ENCODE measurements around the gene CC2D1B.
"Not testable (repeated sequence)": the region's sequence is repeated elsewhere in the genome, so short reads cannot be mapped to it uniquely, and the experiment has no call there.

The CC2D1B gene, protein sequence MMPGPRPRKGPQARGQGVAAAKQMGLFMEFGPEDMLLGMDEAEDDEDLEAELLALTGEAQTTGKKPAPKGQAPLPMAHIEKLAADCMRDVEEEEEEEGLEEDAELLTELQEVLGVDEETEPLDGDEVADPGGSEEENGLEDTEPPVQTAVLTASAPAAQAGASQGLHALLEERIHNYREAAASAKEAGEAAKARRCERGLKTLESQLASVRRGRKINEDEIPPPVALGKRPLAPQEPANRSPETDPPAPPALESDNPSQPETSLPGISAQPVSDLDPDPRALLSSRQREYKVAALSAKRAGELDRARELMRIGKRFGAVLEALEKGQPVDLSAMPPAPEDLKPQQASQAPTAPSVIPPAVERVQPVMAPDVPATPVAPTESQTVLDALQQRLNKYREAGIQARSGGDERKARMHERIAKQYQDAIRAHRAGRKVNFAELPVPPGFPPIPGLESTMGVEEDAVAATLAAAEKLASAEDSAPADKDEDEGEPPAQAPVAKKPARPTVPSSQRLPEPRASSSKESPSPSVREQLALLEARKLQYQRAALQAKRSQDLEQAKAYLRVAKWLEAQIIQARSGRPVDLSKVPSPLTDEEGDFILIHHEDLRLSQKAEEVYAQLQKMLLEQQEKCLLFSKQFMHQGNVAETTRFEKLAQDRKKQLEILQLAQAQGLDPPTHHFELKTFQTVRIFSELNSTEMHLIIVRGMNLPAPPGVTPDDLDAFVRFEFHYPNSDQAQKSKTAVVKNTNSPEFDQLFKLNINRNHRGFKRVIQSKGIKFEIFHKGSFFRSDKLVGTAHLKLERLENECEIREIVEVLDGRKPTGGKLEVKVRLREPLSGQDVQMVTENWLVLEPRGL

DNA sequence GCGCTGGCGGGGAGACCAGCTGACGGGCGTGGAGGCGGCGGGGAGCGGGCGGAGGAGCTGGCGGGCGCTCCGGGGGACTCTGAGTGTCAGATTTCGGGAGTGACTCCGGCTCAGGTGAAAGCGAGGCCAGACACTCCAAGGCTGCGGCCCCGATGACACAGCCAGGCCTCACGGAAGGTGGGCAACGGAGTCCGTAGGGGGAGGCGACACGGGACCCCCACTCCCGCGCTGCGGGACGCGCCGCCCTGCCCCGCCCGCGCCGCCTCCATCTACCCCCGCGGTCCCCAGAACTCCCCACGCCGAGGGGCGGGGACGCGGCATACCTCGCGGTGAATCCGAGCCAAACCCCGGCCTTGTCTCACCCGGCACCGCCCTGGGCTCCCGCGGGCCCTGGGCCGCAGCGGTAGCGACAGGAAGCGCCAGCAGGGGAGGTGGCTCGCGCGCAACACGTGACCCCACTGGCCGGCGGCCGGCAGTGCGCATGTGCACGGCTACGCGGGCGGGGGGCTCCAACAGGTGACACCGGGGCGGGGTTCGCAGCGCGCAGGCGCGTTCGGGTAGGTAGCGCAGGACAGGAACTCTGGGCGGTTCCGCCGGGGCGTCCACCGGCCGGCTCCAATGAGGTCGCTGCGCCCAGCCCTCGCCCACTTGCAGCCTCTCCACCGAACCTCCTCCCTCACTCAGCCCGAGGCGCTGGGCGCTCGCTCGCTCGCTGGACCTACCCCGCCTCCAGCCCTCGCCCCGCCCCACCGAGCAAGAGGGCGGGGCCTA, at the start of gene CC2D1B:
Gene CC2D1B (minus strand): TSS at position 460 of the 771 bp plus-strand sequence. CDS start 1,585 bp downstream, outside the sequence.
- DNase-seq, result peak; percentile 99

DNA sequence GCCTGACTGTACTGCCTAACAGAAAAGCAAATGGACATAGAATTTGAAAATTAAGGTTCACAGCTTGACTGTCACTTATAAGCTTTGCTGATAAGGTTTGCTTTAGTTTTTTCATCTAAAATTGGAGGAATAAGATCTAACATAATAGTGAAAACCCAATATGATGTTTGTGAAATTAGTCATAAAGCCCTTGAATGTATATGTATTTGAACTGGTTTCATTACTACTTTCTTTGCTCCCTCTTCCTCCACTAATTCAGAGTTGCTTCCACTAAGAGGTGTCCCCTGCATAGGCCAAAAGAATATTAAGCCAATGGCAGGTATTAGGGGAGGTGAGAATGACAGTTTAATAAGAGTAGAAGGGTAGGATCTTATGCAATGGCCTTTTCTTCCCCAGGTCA, 48.9 kb upstream of the CC2D1B start:
- DNase-seq, result no peak

DNA sequence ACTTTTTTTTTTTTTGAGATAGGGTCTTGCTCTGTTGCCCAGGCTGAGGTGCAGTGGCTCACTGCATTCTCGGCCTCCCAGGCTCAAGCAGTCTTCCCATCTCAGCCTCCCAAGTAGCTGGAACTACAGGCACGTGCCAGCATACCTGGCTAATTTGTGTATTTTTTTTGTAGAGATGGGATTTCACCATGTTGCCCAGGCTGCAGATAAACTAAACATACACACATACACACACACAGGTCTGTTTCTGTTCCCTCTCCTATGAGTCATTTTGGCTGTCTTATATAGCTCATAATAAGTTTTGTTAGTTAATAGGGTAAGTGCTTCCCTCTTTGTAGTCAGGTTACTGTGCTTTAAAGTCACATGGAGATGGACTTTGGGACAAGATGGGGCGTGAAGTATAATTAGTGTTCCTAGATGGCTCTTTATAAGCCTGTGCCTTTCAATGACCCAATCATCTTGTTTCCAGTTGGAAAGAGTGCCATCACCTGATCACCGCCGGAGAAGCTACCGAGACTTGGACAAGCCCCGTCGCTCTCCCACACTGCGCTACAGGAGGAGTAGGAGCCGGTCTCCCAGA, 47.5 kb upstream of the CC2D1B start:
- DNase-seq, result no peak

DNA sequence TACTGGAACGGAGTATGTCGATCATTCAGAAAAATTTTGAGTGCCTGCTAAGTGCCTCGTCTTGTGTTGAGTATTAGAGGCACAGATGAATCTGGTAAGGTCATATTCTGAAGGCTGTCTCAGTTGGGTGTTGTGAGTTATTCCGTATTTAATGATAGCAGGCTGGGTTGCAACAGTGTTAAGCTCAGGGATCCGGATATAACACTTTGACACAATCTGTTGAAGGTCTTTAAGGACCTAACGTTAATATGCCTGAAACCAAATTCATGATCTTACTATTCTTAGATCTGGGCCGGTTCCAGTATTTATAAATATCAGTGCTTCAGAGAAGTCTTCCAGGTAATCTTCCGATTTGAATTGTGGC, 39.0 kb upstream of the CC2D1B start:
- no peak for DNase-seq

DNA sequence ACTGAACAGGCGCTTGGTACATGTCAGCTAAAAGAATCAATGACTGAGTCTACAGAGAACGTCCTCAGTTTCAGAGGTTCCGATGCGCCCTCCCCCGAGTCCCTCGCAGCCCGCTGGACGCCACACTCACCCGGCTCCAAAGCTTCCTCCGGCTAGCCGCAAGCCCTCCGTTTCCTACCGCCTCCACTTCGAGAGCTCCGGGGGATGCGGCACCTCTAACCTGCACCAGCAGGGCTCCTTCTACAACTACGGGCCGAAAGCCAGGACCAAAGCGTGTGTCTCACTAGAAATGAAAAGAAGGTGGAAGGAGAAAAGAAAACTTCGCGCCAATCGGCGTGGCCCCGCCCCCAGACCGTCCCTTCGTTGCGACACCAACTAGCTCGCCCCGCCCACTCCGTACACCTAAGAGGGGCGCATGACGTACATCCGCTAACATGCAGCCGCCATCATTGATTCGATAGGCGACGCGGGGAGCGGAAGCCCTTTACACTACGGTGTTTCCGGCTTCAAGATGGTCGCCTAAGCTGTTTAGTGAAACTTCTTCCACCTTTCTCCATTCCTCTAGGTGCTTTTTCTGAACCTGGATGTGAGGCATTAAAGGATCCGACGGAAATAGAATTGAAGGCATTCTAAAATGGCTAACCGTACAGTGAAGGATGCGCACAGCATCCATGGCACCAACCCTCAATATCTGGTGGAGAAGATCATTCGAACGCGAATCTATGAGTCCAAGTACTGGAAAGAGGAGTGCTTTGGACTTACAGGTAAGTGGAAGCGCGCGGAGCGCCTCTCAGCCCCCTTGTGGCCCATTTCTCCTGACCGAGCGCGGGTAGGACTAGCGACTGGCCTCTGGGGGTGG, 38.3 kb upstream of the CC2D1B start, which contains the start of the genes ORC1 and PRPF38A:
Gene ORC1 (minus strand): TSS at position 308 of the 859 bp plus-strand sequence. CDS start 2,200 bp downstream, outside the sequence.
Gene PRPF38A (plus strand): TSS at position 487 of the 859 bp plus-strand sequence. CDS start 148 bp downstream, at position 635.
- DNase-seq, result peak; percentile 99

DNA sequence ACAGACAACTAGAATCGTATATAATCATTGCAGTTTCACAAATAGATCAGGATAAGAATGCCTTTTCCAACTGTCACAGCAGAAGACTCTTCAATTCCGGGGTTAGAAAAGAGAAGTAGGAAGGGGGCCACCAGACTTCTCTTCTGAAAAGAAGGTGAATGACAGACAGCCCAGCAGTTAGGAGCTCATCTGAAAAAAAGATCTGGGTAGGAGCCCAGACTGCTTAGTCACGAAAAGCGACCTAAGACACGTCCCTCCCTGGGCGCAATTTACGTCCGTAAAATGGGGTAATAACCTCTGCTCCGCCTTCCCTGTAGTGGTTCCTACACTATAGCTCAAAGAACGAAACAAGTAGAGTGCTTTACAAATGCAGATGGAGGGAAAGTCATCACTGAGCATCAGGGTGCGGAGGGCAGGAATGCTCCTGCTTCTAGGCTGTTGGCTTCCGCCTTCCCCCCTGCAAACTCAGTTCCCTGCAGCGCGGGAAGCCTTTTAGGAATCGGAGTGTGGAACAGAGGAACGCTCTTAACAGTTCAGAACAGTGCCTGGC, 37.6 kb upstream of the CC2D1B start:
- DNase-seq, result peak; percentile 61

DNA sequence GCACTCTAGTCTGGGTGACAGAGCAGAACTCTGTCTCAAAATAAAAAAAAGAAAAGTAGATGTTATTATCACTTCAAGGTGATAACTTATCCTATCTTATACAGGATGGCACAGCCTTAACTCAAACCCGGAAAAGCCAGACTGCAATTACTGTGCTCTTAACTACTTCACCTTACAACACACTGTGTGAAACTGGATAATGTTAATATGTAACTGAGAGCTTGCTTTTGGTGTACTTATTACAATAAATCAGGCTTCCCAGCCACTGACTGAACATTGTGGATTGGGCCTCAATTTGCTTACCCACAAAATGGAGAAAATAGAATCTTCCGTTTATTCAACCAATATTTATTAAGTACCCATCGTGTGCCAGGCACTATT, 36.8 kb upstream of the CC2D1B start:
- no peak for DNase-seq

DNA sequence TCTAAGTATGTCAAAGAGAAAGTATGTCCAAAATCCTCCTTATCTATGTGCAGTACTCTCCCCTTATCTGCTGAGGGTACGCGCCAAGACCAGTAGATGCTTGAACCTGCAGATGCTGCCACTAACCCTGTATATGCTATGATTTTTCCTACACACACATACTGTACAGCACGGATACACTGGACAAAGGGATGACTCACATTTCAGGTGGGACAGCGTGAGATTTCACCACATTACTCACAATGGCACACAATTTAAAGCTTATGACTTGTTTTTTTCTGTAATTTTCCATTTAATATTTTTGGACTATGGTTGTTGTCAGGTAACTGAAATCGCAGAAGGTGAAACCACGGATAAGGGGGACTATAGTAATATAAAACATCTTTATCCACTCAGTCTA, 34.1 kb upstream of the CC2D1B start:
- no peak for DNase-seq

DNA sequence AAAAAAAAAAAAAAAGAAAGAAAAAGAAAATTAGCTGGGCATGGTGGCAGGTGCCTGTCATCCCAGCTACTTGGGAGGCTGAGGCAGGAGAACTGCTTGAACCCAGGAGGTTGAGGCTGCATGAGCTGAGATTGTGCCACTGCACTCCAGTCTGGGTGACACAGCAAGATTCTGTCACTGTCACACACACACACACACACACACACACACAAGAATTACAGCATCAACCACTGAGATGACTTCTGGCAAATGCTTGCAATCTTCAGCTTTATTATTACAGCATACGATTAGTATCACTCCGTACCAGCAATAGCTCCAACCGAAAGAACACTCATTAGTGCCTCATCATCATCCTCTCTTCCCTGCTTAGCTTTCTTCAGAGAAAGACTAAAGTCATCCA, 33.6 kb upstream of the CC2D1B start:
- DNase-seq, result no peak

DNA sequence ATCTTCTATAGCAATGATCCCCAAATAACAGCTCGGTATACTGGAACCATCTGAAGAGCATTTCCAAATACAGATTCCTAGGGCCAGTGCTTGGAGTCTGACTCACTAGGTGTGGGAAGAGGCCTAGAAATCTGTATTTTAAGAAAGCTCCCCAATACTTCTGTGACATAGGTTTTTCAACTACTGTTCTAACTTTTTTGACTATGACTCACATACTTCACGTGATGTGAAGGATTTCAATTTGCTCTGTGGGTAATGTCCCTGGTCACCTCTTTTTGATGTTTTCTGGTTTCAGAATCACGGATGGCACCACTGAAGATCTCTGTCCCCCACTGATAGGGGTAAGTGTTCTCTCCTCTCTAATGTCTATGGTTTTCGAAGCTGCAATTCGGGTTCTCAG, 27.2 kb upstream of the CC2D1B start:
- no peak for DNase-seq

DNA sequence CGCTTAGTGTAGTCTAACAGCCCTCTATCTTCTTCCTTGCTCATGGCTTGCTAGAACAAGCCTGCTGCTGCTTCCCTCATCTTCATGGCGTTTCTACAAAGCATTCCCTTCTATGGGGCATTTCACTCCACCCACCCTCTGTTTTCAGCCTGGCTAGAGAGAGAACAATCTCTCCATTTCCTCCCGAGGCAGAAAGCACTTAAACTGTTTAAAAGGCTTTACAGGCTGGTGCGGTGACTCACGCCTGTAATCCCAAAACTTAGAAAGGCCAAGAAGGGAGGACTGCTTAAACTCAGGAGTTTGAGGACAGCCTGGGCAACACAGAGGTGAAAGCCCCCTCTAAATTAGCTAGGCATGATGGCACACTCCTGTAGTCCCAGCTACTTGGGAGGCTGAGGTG, 20.5 kb upstream of the CC2D1B start:
- no peak for DNase-seq

DNA sequence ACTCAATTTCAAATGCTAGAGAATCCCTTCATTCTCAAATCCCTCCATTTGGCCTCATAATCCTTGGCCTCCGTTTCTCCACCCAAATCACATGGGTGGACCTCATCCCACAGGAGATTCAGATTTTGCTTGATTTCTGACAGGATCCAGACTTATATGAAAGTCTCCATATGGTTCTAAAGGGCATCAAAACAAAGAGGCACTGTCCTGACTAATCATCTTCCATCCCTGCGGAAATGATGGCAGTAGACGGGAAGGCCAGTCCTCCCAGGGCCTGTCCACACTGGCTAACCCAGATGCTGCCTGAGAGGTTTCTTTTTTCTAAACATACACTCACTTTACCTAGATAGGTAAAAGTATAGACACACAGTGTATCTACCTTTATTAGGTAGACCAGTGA, 19.4 kb upstream of the CC2D1B start:
- no peak for DNase-seq

DNA sequence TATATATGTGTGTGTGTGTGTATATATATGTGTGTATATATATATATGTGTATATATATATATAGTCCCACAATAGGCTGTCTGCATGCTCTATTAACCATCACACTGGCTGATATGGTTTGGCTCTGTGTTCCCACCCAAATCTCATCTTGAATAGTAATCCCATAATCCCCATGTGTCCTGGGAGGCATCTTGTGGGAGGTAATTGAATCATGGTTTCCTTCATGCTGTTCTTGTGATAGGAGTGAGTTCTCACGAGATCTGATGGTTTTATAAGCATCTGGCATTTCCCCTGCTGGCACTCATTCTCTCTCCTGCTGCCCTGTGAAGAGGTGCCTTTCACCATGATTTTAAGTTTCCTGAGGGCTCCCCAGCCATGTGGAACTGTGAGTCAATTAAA, 3.8 kb upstream of the CC2D1B start:
- DNase-seq, result not testable (repeated sequence)

DNA sequence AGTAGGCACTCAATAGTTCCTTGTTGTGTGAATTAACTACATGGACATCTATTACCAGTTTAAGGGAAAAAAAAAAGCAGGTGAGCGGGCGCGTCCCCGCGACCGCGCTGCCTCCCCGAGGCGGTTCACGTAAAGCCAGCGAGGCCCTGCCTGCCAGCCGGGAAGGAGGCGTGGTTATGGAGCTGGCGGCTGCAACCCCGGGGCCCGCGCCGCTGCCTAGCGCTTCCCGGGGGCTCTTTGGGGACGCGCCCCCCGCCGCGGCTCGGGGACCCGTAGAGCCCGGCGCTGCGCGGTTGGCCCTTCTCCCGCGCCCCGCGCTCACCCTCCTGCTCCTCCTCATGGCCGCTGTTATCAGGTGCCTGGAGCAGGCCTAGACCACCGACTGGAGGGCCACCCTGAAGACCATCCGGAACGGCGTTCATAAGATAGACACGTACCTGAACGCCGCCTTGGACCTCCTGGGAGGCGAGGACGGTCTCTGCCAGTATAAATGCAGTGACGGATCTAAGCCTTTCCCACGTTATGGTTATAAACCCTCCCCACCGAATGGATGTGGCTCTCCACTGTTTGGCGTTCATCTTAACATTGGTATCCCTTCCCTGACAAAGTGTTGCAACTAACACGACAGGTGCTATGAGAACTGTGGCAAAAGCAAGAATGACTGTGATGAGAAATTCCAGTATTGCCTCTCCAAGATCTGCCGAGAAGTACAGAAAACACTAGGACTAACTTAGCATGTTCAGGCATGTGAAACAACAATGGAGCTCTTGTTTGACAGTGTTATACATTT, 2.6 kb upstream of the CC2D1B start:
- DNase-seq, result peak; percentile 69

DNA sequence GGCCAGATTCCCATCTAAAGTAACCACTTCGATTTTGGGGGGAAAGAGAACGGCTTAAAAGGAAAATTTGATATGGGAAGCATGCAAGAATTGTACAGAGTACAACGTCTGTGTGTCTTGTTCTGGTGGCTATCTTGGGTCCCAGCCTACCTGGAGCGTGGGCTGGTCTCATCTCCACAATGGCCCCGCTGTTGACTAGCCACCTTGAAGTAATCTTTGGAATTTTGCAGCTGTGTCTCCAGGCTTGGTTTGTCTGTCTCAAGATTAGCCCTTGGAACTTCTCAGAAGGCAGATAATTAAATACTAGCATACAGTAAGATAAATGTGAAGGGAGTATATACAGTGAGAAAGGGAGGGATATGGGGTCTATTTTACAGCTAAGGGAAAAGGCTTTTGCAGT, 1.3 kb upstream of the CC2D1B start:
- DNase-seq, result no peak

DNA sequence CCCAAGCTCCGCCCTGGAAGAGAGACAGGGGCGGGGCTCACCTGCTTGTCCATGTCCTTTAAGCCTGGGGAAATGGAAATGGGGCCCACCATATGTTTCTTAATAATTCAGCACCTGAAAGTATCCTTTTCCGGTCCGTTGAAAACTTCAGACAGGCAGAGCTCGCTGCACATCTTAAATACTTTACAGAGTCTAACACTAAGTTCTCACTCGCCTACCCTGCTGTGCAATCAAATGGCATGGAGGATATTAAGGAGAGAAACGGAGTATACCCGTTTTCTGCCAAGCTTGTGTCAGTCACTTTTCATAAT, 467 bp upstream of the CC2D1B start:
- DNase-seq, result no peak

DNA sequence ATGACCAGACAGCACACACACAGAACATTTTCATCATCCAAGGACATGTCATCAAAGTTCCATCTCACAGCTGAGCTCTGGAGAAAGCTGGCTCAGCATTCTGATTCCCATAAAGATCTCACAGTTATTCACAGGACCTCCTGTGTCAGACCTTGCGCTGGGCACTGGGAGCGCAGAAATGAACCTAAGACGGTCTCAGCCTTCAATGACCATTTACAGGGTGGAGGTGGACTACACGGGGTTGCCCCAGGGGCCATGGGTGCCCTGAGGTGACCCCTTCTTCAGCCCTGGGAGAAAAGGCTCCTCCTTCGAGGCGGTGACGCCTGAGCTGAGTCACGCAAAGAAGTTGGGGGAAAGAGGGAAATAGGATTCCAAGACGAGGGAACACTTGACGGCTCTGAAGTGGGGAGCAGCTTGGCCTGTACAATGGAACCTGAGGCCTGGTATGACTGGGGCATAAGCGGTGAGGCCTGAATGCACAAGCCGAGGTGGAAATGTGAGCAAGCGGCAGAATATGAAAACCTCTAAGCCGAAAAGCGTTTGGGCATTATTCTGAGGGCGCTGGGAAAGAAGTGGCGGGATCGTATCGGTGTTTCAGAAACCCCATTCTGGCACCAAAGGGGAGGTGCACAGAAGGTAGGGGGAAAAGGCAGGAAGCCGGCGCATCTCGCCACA, 797 bp downstream of the CC2D1B start:
- peak; percentile 47 for DNase-seq

DNA sequence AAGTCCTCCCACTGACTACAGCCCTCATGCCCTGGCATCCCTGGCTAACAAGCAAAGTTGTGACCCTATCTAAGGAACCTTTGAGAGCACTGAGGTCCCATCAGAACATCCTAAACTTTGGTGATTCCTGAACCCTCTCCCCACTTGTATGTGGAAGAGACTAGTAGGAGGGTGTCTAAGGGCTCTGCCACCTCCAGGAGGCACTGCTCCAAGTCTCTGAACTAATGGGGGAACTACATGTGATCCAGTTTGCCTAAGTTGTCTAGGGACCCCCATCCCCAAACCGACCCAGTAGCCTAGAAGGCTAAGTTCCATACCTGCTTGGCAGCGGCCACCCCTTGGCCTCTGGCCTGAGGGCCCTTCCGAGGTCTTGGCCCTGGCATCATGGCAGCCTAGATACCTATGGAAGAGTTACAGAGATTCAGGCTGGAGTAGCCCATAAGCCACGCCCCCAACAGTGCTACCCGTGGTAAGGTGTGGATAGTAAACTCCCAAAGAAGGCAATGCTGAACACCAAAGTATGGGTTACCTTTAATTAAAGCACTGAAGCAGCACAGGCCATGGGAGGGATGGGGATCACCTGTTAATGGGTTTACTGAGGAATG, 1.7 kb downstream of the CC2D1B start:
- peak; percentile 33 for DNase-seq

DNA sequence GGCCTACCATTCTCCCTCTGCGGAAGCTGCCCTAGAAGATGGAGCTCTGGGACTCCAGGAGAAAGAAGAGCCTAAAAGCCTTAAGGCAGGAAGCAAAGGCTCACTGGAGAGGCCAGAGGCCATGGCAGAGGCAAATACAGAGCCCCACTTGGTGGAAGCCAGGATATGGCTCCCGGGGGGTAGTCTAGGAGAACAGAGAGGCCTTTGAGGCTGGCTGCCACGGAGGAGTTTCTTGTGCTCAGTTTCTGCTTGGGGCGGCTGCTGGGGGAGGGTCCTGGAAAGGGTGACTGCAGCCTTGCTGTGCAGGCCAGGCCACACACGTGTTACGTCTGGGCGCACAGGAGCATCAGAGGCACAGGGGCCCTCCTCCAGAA, 5.4 kb downstream of the CC2D1B start:
- no peak for DNase-seq
